ENCODE results near the gene TBC1D2B. TPM values are rescaled to one million over a fixed set of nuclear protein-coding genes. Genes with fewer than 3 reads are reported as not detected.
A peak's percentile ranks its signal among the peaks of the same experiment; 100 is the strongest.

TBC1D2B gene
- total and polyA plus RNA-seq, 2 donors from 2014 or later = 8.5 to 41.6 TPM

DNA sequence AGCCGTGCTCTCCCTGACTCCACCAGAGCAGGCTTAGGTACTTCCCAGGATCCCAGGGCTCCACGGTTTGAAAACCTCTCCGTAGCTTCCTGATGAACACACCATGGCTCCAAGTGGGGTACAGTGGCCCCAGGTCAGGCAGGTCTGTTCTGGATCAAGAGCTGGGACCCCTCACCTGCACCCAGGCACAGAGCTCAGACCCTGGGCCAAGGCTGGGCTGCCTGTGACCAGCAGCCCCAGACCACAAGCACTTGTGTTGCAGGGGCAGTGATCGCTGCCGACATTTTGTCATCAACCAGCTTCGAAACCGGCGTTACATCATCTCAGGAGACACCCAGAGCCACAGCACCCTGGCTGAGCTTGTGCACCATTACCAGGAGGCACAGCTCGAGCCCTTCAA, 20.2 kb upstream of the TBC1D2B start:
- no peaks in the 10 kb centered on the region for H3K9me3 ChIP-seq (ENCODE audit: control insufficient read depth in 2 of 3, insufficient read depth in 1 of 3, low read length in 3 of 3)
- H3K36me3 ChIP-seq (ENCODE audit: control insufficient read depth in 2 of 3, insufficient read depth in 3 of 3, low read length in 3 of 3) = no peaks in the 10 kb centered on the region
- H3K27me3 ChIP-seq (ENCODE audit: control insufficient read depth, insufficient read depth, low read length) = no peaks in the 10 kb centered on the region
- H3K4me1 ChIP-seq (ENCODE audit: control insufficient read depth in 2 of 3, insufficient read depth in 2 of 3, low read depth in 1 of 3, low read length in 3 of 3) = peaks cover 0 to 10% (median 0%) of the 10 kb centered on the region in 3 donors
- intact Hi-C loops (cut with DNase I) = no loop called here
- FAIRE-seq (no peak), DNase-seq (peak in 1 of 5 donors; percentile 23)
- TF ChIP-seq, protein P1, sequence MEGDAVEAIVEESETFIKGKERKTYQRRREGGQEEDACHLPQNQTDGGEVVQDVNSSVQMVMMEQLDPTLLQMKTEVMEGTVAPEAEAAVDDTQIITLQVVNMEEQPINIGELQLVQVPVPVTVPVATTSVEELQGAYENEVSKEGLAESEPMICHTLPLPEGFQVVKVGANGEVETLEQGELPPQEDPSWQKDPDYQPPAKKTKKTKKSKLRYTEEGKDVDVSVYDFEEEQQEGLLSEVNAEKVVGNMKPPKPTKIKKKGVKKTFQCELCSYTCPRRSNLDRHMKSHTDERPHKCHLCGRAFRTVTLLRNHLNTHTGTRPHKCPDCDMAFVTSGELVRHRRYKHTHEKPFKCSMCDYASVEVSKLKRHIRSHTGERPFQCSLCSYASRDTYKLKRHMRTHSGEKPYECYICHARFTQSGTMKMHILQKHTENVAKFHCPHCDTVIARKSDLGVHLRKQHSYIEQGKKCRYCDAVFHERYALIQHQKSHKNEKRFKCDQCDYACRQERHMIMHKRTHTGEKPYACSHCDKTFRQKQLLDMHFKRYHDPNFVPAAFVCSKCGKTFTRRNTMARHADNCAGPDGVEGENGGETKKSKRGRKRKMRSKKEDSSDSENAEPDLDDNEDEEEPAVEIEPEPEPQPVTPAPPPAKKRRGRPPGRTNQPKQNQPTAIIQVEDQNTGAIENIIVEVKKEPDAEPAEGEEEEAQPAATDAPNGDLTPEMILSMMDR (IDR thresholded peaks at IDR 0.05; ENCODE audit: borderline replicate concordance, extremely low read depth, insufficient read depth) = no peak
- H3K4me3 ChIP-seq (ENCODE audit: low read length in 3 of 3) = no peak overlapping the region
- no peak overlapping the region for H3K27ac ChIP-seq (ENCODE audit: low read depth in 2 of 2, low read length in 2 of 2)
- H3K9ac ChIP-seq (ENCODE audit: low read length in 3 of 3) = no peak overlapping the region

- Histone ChIP-seq H3K4me3 (ENCODE audit: low read length in 3 of 3) (no peak overlapping the region), H3K9me3 (ENCODE audit: control insufficient read depth in 2 of 3, insufficient read depth in 1 of 3, low read length in 3 of 3) (no peaks in the 10 kb centered on the region), H3K36me3 (ENCODE audit: control insufficient read depth in 2 of 3, insufficient read depth in 3 of 3, low read length in 3 of 3) (no peaks in the 10 kb centered on the region), H3K27ac (ENCODE audit: low read depth in 2 of 2, low read length in 2 of 2) (no peak overlapping the region), H3K27me3 (ENCODE audit: control insufficient read depth, insufficient read depth, low read length) (no peaks in the 10 kb centered on the region), H3K9ac (ENCODE audit: low read length in 3 of 3) (no peak overlapping the region), H3K4me1 (ENCODE audit: control insufficient read depth in 2 of 3, insufficient read depth in 2 of 3, low read depth in 1 of 3, low read length in 3 of 3) (peaks cover 0 to 10% (median 0%) of the 10 kb centered on the region in 3 donors)
- DNase-seq (peak in 3 of 5 donors; percentile 39 to 92 (median 67)), FAIRE-seq (no peak)
- TF ChIP-seq, protein P1 (IDR thresholded peaks at IDR 0.05; ENCODE audit: borderline replicate concordance, extremely low read depth, insufficient read depth) = no peak
- intact Hi-C loops (cut with DNase I) = no loop called here
Measured at GRCh38 chr15:78093242-78094020, 15.9 kb upstream of the TBC1D2B start.

GRCh38 chr15:78092261-78093041, 14.9 kb upstream of the TBC1D2B start, which contains the start of gene SH2D7:
TSS of gene SH2D7 (plus strand) at chr15:78092561. CDS start at chr15:78092585, 24 bp downstream.
- no peak within 1 kb of the TSS for H3K27ac ChIP-seq (ENCODE audit: low read depth in 2 of 2, low read length in 2 of 2)
- H3K9ac ChIP-seq (ENCODE audit: low read length in 3 of 3) = no peak within 1 kb of the TSS
- no peaks in the 10 kb centered on the region for H3K27me3 ChIP-seq (ENCODE audit: control insufficient read depth, insufficient read depth, low read length)
- no peaks in the 10 kb centered on the region for H3K9me3 ChIP-seq (ENCODE audit: control insufficient read depth in 2 of 3, insufficient read depth in 1 of 3, low read length in 3 of 3)
- no peak for FAIRE-seq
- no peak for DNase-seq
- intact Hi-C loops (cut with DNase I) = no loop called here
- no peak within 1 kb of the TSS for H3K4me3 ChIP-seq (ENCODE audit: low read length in 3 of 3)
- H3K4me1 ChIP-seq (ENCODE audit: control insufficient read depth in 2 of 3, insufficient read depth in 2 of 3, low read depth in 1 of 3, low read length in 3 of 3) = peaks cover 0 to 10% (median 0%) of the 10 kb centered on the region in 3 donors
- H3K36me3 ChIP-seq (ENCODE audit: control insufficient read depth in 2 of 3, insufficient read depth in 3 of 3, low read length in 3 of 3) = no peaks in the 10 kb centered on the region
- TF ChIP-seq, protein P1 (IDR thresholded peaks at IDR 0.05; ENCODE audit: borderline replicate concordance, extremely low read depth, insufficient read depth) = no peak
